NCI-H1048 (cell line): ENCODE results near the gene RCAN3.
"Not testable (repeated sequence)": the region's sequence is repeated elsewhere in the genome, so short reads cannot be mapped to it uniquely, and the experiment has no call there.

Experiments used
- DNase-seq: peaks from one replicate; lab custom pipeline; 2025; lab: John Stamatoyannopoulos, UW

Gene RCAN3

DNA sequence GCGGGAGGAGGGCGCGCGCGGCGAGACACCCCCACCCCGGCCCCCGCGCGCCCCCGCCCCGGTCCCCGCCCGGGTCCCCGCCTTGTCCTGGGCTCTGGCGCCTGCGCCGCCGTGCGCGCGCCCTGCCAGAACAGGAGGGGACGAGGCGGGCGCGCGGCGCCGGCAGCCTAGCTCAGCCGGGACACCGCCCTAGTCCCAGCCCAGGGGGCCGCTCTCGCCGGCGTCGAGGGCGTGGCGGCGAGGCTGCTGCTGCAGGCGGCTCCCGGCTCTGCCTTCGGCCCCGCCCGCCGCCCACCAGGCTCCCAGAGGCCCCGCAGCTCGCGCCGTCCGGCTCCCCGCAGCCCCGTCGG, at the start of gene RCAN3:
TSS of gene RCAN3 (plus strand) at position 128 of the 350 bp plus-strand sequence. CDS start 11,537 bp downstream, outside the sequence.
- peak; percentile 60 for DNase-seq

DNA sequence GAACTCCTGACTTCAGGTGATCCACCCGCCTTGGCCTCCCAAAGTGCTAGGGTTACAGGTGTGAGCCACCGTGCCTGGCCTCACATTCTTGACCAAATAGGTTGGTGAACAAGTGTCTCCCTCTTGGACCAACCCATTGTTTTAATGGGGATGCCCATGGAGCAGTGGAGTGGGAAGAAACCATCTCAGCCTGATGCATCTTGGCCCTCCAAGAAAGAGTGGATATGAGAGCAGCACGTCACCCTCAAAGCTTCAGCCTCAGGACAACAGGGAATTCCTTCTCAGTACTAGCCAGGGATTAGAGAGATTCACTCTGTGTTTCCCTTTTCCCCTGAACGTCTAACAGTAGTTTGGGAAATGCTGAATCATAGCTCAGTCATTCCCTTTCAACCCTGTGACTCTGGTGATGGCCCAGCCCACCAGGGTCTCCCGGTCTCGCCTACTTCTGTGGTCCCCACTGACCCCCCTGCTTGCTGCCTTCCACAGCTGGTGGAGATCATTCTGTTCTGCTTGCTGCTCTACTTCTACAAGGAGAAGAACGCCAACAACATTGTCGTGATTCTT, 49.6 kb upstream of the RCAN3 start:
- no peak for DNase-seq

DNA sequence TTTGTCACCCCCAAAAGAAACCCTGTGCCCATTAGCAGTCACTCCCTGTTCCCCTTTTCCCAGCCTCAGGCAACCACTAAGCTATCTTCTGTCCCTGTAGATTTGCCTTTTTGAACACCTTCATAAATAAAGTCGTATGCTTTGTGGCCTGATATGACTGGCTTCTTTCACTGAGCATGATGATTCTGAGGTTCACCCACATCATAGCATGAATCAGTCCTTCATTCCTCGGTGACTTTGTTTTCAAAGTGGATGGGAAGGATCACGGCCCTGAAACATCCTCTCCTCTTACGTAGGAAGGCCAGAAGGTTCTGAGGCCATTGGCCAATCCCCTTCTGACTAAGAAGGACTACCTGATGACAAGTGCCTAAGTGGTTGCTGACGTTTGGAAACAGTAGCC, 48.0 kb upstream of the RCAN3 start:
- no peak for DNase-seq

DNA sequence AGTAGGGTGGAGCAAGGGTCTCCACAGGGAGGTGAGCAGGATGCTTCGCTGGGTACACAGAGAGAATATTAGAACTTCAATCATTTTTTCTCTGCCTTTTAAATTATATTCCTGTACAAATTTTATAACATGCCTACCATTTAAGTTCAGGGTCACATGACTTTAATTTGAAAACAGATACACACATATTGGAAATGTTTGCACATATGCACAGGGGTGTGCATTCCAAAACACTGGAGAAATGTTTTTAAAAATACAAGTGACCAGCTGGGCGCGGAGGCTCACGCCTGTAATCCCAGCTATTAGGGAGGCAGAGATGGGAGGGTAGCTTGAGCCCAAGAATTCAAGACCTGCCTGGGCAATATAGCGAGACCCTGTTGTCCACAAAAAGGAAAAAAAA, 47.4 kb upstream of the RCAN3 start:
- DNase-seq = no peak

DNA sequence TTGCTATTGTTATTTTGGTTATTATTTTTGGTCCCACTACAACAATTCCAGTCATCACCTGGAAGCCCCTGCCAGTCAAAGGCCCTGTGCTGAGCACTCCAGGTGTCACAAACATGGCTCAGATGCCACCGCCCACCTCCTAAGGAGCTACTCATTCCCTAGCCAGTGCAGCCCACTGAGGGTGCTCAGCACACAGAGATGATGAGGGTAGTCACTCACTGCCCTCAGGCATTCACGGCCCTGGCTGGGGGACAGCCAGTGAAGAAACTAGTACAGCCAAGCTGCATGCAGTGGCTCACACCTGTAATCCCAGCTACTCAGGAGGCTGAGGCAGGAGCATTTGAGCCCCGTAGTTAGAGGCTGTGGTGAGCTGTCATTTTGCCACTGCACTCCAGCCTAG, 44.8 kb upstream of the RCAN3 start:
- no peak for DNase-seq

DNA sequence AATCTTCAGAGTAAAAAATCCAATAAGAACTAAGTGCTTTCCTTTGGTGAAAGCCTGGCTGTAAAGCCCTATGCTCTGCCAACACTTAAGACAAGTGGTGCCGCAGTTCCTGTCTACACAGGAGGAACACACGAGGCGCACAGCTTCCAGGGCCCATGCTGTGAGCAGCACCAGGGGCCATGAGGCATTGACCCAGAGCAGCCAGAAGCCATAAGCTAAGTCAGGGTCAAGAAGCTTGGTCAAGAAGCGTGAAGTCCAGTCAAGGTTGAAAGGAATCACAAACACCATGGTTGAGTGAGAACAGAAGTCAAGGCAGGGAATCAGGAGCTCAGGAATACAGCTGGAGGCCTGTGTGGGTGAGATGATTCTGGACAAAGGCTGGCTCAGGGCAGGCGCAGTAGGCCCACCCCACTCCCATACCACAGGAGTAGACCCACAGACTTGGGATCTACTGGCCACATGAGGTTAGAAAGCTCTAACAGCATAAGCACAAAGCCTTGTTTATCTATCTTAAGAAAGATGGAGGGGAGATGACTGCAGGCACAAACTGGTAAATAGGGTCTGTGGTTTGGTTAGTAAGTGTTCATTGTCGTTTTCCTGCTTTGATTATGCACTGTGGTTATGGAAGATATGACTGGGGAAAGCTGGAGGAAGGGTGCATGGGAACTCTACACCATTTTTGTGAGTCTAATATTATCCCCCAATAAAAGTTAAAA, 42.9 kb upstream of the RCAN3 start:
- DNase-seq = no peak

DNA sequence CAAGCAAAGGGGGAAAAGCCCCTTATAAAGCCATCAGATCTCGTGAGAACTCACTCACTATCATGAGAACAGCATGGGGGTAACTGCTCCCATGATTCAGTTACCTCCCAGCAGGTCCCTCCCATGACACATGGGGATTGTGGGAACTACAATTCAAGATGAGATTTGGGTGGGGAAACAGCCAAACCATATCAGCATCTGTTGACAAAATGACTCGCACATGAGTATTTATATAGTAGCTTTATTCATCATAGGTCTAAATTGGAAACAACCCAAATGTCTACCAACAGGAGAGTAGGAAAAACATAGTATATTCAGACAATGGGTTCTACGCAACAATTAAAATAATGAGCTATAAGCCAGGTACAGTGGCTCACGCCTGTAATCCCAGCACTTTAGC, 40.5 kb upstream of the RCAN3 start:
- DNase-seq = not testable (repeated sequence)

DNA sequence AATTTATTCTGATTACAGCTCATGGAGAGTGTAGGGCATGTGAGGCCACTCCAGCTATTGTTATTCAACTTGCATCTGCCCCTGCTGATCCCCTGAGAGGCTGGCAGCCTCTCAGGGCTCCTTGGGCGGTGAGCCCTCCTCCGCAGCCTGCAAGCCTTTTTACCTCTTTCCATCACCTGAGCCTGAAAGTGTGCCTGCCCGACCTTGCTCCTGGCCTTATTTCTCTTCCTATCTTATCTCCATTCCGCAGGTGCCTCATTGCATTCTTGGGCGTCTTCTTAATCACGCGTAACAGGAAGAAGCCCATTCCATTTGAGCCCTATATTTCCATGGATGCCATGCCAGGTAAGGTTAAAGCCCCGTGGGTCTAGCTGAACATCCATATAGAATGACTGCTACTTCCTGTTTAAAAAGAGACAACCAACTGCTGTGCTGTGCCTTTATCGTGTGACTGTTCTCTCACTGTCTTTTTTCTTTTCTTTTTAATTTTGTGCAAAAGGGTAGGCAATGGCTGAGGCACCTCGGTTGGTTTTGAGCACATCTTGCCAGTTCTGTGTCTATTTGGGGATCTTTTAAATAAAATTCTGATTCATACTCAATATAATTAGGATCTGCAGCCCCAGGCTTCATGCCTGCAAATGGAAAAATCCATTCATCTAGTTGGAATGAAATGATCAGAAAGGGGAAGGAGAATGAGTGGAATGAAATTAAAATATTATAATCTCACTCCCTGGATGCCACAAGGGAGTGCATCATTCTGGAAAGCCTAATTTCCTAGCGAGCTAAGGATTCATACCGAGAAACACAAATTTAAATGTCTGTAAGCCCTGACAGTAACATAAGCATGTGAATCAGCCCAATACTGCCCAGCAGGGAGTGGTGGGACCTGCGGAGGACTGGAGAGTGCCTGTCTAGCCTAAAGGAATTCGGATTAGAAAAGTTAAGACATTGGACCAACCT, 38.6 kb upstream of the RCAN3 start:
- no peak for DNase-seq

DNA sequence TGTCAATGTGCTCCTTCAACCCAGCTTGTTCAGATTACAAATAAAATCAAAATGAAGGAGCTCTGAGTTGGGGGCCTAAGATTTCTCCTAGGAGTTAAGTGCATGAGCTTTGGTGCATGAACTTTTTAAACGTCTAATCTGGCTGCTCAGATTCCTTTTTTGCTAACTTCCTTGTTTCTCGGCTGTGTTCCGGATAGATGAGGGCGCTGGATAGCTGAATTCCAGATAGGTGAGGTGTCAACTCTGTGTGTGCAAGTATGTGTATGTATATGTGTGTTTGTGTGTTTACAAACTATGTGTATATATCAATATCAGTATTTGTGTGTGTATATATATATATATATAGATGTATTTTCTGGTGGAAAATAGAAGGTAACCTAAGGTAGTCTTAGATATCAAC, 37.5 kb upstream of the RCAN3 start:
- no peak for DNase-seq

DNA sequence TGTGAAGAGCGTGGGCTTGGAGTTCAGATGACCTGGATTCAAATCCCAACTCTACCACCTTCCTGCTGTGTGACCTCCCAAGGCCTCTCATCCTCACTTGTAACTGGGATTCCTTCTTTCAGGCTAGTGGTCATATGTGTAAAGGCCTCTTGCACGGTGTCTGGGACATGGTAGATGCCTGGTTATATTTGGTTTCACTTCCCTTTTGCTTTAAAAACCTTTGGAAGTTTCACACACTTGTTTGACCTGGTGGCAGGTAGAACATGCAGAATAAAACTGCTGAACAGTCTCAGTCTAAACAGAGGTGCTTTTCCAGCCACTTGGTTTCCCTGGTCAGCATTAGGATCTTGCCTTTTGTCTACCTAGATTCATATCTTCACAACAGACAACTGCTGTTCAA, 37.0 kb upstream of the RCAN3 start:
- no peak for DNase-seq

DNA sequence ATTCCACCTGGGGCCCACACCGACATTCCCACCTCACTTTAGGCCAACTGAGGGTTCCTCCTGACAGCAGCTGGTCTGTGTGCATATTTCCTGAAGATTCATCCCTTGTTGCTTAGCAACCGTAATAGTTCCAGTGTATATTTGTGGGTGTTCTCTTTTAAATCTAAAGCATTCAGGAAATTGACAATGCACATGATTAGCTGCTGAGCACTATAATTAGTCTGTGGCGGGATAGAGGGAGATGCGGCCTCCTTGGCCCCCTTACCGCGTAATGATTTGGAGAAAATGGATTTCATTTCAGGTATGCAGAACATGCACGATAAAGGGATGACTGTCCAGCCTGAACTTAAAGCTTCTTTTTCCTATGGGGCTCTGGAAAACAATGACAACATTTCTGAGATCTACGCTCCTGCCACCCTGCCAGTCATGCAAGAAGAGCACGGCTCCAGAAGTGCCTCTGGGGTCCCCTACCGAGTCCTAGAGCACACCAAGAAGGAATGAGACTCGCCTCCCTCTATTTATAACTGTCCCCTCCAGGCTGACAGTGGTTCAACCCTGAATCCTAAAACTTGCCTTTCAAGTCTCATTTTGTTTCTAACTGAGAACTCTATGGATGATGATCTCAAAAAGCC, 33.8 kb upstream of the RCAN3 start:
- DNase-seq = no peak

DNA sequence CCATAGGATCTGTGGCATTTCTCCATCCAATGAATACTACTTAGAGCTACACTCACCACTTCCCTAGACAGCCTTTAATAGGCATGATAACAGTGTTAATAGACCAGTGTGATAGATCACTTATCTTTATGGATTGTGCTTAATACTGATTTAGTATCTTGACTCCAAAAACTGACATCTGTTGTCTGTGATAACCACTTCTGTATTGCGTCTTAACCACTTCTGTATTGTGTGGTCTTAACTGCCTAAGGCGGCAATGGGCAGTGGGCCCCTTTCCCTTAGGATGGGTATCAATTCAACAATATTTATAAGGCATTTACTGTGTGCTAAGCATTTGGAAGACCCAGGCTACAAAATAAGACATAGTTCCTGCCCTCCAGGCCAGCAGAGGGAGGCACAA, 32.0 kb upstream of the RCAN3 start:
- no peak for DNase-seq

DNA sequence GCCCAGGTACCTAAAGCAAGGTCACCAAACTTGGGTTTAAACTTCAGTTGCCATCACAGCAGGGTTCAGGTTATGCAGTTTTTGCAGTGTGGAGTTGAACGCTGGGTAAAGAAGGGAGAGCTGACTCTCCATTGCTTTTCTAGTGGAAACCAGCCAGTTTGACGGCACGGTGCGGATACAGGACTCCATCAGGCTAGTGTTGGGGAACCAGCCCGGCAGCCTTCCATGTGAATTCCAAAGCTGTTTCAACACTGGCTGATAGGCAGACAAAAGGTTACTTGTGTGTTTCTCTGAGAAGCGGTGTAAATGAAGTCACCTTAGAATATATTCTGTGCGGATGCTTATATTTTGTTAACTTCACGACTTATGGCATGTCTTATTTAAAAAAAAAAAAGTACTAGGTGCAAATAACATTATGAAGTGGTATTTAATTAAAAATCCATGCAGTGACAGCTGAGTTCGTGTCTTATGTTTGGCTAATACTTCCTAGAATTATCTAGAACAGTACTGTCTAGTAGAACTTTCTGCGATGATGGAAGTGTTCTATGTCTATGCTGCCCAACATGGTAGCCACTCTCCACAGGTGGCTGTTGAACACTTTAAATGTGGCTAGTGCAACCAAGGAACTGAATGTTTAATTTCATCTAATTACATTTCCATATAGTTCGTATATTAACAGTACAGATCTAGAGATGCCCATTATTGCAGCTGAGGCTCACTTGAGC, 29.9 kb upstream of the RCAN3 start:
- DNase-seq = no peak

DNA sequence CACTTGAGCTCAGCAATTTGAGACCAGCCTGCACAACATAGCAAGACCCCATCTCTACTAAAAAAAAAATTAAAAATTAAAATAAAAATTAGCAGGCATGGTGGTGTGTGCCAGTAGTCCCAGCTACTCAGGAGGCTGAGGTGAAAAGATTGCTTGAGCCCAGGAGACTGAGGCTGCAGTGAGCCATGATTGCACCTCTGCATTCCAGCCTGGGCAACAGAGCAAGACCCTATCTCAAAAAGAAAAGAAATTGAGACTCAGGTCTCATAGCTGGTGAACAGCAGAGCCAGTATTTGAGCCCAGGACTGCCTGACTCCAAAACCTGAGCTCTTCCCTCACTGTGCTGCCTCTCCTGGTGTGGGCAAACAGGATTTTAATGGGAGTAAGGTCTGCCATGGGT, 28.4 kb upstream of the RCAN3 start:
- no peak for DNase-seq

DNA sequence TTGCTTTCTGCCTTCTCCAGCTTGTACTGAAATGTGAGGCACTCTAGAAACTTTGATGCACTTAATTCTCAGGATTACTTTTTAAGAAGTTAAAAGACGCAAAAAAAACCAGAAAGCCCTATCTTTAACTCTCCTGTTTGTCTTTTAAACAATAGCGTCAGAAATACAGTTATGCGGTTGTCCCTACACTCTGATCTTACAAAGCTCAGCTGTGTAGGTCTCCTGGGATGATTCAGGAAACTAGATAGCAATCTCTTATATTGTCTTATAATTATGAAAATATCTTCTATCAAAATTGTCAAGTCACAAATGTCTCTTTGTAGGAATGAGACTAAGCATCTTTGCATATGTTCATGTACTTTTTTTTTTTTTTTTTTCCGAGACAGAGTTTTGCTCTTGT, 26.9 kb upstream of the RCAN3 start:
- DNase-seq = no peak

DNA sequence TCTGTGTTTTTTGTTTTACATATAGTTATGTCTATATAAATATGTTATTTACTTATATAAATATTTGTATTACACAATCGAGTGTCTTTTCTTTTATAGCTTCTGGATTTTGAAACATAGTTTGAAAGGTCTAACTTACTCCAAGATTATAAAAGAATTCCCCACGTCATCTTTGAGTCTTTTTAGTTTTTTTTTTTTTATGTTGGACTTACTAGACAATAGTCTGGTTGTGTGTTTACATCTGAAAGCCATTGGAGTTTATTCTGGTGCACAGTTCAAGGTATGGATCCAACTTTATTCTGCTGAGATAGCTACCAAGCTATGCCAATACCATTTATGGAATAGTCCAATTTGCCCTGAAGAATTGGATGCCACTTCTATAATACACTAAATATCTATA, 26.1 kb upstream of the RCAN3 start:
- DNase-seq = no peak

DNA sequence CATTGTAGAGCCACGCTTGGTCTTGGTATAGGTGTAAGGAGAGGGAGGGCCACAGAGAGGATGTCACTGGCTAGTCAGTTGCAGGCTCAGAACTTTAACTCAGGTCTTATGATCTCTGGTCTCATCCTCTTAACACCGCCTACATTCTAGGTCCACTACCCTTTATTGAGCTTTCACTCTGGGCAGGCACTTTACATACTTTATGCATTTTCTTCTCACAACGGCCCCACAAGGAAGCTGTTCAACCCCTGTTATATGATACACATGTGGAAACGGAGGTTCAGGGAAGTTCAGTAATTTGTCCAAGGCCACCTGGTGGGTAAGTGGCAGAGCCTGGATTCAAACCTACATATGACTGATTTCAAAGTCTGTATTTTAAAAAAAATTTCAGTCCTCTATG, 25.3 kb upstream of the RCAN3 start:
- DNase-seq = no peak

DNA sequence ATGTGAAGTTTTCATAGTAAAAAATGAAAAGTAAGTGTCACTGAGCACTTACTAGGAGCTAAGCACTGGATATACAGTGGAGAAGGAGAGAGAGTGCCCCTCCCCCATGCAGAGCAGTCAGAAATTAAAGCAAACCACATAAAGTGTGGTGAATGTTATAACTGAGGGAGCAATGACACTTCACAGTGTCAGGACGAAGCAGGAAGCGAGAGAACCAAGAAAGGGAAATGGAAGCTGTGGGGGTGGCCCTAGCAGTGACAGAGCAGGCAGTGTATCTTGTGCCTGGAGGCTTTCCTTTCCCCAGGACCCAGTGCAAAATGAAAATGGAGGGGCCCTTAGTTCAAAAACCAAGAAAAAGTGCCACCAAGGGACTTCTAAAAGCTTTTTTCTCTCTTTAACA, 21.5 kb upstream of the RCAN3 start:
- no peak for DNase-seq

DNA sequence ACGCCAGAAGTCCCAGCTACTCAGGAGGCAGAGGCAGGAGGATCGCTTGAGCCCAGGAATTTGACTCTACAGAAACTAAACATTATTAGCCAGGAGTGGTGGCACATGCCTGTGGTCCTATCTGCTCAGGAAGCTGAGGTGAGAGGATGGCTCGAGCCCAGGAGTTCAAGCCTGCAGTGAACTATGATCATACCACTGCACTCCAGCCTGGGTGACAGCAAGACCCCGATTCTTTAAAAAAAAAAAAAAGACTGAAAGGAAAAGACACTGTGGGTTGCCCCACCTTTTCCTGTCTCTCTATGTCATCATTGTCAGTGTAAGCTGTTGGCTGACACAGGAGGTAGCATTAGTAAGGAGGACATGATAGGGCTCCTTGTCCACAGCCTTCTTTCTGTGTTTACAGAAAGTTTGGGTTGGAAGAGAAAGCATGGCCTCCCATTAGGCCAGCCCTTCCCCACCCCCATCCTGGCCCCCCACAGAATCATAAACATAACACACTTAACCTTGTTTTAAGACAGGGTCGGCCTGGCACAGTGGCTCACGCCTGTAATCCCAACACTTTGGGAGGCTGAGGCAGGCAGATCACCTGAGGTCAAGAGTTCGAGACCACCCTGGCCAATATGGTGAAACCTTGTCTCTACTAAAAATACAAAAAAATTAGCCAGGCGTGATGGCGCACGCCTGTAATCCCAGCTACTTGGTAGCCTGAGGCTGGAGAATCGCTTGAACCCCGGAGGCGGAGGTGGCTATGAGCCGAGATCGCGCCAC, 20.6 kb upstream of the RCAN3 start:
- no peak for DNase-seq

DNA sequence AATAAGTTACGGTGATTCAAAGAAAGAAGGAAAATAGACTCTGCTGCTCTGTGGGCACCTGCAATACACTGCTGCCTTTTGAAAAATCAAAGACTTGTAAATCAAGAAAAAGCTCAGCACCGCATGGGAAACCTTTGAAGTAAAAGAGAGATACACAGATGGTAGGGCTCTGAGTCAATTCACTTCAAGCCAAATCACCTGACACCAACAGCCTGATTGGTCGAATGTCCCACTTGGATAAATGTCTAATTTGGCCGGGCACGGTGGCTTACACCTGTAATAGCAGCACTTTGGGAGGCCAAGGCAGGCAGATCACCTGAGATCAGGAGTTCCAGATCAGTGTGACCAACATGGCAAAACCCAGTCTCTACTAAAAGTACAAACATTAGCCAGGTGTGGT, 19.2 kb upstream of the RCAN3 start:
- DNase-seq = no peak

DNA sequence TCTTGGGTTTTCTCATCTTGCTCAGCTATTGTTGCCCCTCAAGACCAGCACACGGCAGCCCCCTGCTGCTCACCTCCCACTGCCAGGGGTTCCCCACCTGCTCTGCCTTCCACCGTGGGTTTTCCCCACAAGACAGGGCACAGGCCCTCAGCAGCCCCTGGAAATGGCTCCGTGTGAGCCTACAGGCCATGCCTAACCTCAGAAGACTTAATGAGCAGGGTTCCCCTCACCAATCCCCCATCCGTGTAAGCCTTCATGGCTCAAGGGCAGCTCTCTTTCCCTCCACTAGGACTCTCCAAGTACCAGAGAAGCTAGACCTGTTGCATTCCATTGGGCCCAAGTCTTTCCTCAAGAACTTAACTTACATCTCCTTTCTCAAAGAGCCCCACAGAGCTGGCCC, 18.4 kb upstream of the RCAN3 start:
- no peak for DNase-seq
